Activated CD8-positive, alpha-beta memory T cell treated with anti-CD3 and anti-CD28 coated beads for 48 hours (primary cell): ENCODE results near the gene HGFAC.
"Not testable (repeated sequence)": the region's sequence is repeated elsewhere in the genome, so short reads cannot be mapped to it uniquely, and the experiment has no call there.

ENCODE experiments used
- DNase-seq, 3 experiments: peaks; one replicate each; pipeline ENCODE4 v3.0.0-alpha.2; 2020; ENCODE audit warnings: low read depth in 2 of 3, low spot score in 2 of 3

The HGFAC gene

GRCh38 chr4:3410401-3411135 is 31.2 kb upstream of the HGFAC start:
- DNase-seq, result no peak

GRCh38 chr4:3411190-3411589 is 30.6 kb upstream of the HGFAC start:
- not testable (repeated sequence) for DNase-seq

- DNase-seq, result no peak
Measured at GRCh38 chr4:3411676-3412075, 30.1 kb upstream of the HGFAC start.

GRCh38 chr4:3412257-3413020 is 29.3 kb upstream of the HGFAC start:
- DNase-seq, result no peak

- no peak for DNase-seq
Measured at GRCh38 chr4:3413217-3413671, 28.5 kb upstream of the HGFAC start.

GRCh38 chr4:3413675-3414420 is 27.9 kb upstream of the HGFAC start:
- no peak for DNase-seq

- DNase-seq, result no peak
Measured at GRCh38 chr4:3414421-3415279, 27.1 kb upstream of the HGFAC start.

GRCh38 chr4:3415471-3416141 is 26.2 kb upstream of the HGFAC start:
- DNase-seq, result no peak

GRCh38 chr4:3416270-3416669 is 25.5 kb upstream of the HGFAC start:
- no peak for DNase-seq

- no peak for DNase-seq
Measured at GRCh38 chr4:3416821-3417221, 24.9 kb upstream of the HGFAC start.

GRCh38 chr4:3417448-3417847 is 24.3 kb upstream of the HGFAC start:
- no peak for DNase-seq

- no peak for DNase-seq
Measured at GRCh38 chr4:3418029-3418762, 23.6 kb upstream of the HGFAC start.

GRCh38 chr4:3419836-3420605 is 21.7 kb upstream of the HGFAC start:
- no peak for DNase-seq

GRCh38 chr4:3420606-3420955 is 21.2 kb upstream of the HGFAC start:
- no peak for DNase-seq

- DNase-seq, result no peak
Measured at GRCh38 chr4:3420956-3421355, 20.8 kb upstream of the HGFAC start.

- DNase-seq, result no peak
Measured at GRCh38 chr4:3421470-3421869, 20.3 kb upstream of the HGFAC start.

- DNase-seq, result no peak
Measured at GRCh38 chr4:3422241-3422801, 19.4 kb upstream of the HGFAC start.

- no peak for DNase-seq
Measured at GRCh38 chr4:3422808-3423297, 18.9 kb upstream of the HGFAC start.

GRCh38 chr4:3423406-3423805 is 18.4 kb upstream of the HGFAC start:
- no peak for DNase-seq
